Karpas-422 (cell line): ENCODE measurements around the gene NOTUM. TPM values are rescaled to one million over a fixed set of nuclear protein-coding genes. Genes with fewer than 3 reads are reported as not detected.

Source experiments
- DNase-seq: peaks from one replicate; pipeline ENCODE4 v3.0.0-alpha.2; 2015
- H2AFZ ChIP-seq: fragments of 200-600 bp; sonication (generic); 2 replicates; pipeline ENCODE4 v1.6.1; 2014; ENCODE audit warnings: antibody characterized with exemption, low read length, mixed read lengths
- H3K27ac ChIP-seq: fragments of 200-600 bp; sonication (generic); 2 replicates; pipeline ENCODE4 v1.5.1; 2014; ENCODE audit warnings: mild to moderate bottlenecking, low read length, moderate library complexity
- H3K27me3 ChIP-seq: fragments of 200-600 bp; sonication (generic); 2 replicates; pipeline ENCODE4 v1.6.1; 2014; ENCODE audit warnings: low read length, mixed read lengths
- H3K36me3 ChIP-seq: fragments of 200-600 bp; sonication (generic); 2 replicates; pipeline ENCODE4 v1.6.1; 2014; ENCODE audit warnings: low read length, mixed read lengths; ENCODE audit not compliant: insufficient read depth
- H3K4me1 ChIP-seq: fragments of 200-600 bp; sonication (generic); 2 replicates; pipeline ENCODE4 v1.6.1; 2014; ENCODE audit warnings: mild to moderate bottlenecking, low read length, mixed read lengths
- H3K4me2 ChIP-seq: fragments of 200-600 bp; sonication (generic); 2 replicates; pipeline ENCODE4 v1.6.1; 2014; ENCODE audit warnings: low read length, low read depth, mild to moderate bottlenecking; ENCODE audit not compliant: poor library complexity, severe bottlenecking
- H3K4me3 ChIP-seq: fragments of 200-600 bp; sonication (generic); 2 replicates; pipeline ENCODE4 v1.5.1; 2014; ENCODE audit warnings: mild to moderate bottlenecking, antibody characterized with exemption, low read length, mixed read lengths
- H3K79me2 ChIP-seq: fragments of 200-600 bp; sonication (generic); 2 replicates; pipeline ENCODE4 v1.6.1; 2014; ENCODE audit warnings: mild to moderate bottlenecking, low read length, mixed read lengths
- H3K9ac ChIP-seq: fragments of 200-600 bp; sonication (generic); 2 replicates; pipeline ENCODE4 v1.6.0; 2014; ENCODE audit warnings: low read length
- H3K9me2 ChIP-seq: fragments of 200-600 bp; sonication (generic), shearing (Covaris generic); replicated peaks from 2 replicates; pipeline ENCODE4 v1.6.0; 2014; ENCODE audit warnings: mild to moderate bottlenecking, low read length, moderate library complexity; ENCODE audit not compliant: insufficient read depth
- H3K9me3 ChIP-seq: fragments of 300-700, 200-600 bp; sonication (generic); 2 replicates; pipeline ENCODE4 v1.6.1; 2014; ENCODE audit warnings: low read length, mixed read lengths
- H4K20me1 ChIP-seq: fragments of 200-600 bp; sonication (generic); 2 replicates; pipeline ENCODE4 v1.6.1; 2014; ENCODE audit warnings: mild to moderate bottlenecking, antibody characterized with exemption, low read length, low read depth; ENCODE audit not compliant: insufficient read depth
- total RNA-seq: library from RNA; depleted of rRNA; stranded (reverse); fragments of >200 nt; shearing (Covaris generic); gene quantifications from 2 replicates; pipeline ENCODE4 v1.2.3, GENCODE V29; 2014; ENCODE audit warnings: low replicate concordance

NOTUM gene
- total RNA-seq, 1 experiment from 2014 or later = not detected

GRCh38 chr17:81950501-81950900 is 10.5 kb downstream of the NOTUM start:
- Histone ChIP-seq H3K9ac (no peak overlapping the region), H3K4me3 (no peak overlapping the region)

GRCh38 chr17:81948635-81949378 is 12.2 kb downstream of the NOTUM start:
- Histone ChIP-seq H3K27ac (no peak overlapping the region), H2AFZ (no peak overlapping the region), H3K4me3 (no peak overlapping the region), H4K20me1 (no peaks in the 10 kb centered on the region), H3K27me3 (no peaks in the 10 kb centered on the region), H3K9me3 (no peaks in the 10 kb centered on the region), H3K79me2 (no peaks in the 10 kb centered on the region), H3K36me3 (no peaks in the 10 kb centered on the region), H3K9me2 (no peaks in the 10 kb centered on the region), H3K4me2 (no peak overlapping the region), H3K9ac (no peak overlapping the region), H3K4me1 (no peaks in the 10 kb centered on the region)
- DNase-seq = no peak

More at GRCh38 chr17:81950501-81950900, 10.5 kb downstream of the NOTUM start:
- Histone ChIP-seq H3K4me1 (no peaks in the 10 kb centered on the region), H3K79me2 (no peaks in the 10 kb centered on the region), H4K20me1 (no peaks in the 10 kb centered on the region), H3K9me2 (no peaks in the 10 kb centered on the region), H2AFZ (no peak overlapping the region), H3K36me3 (no peaks in the 10 kb centered on the region), H3K27ac (no peak overlapping the region), H3K9me3 (no peaks in the 10 kb centered on the region), H3K27me3 (no peaks in the 10 kb centered on the region), H3K4me2 (no peak overlapping the region)
- no peak for DNase-seq

- no peak within 1 kb of the TSS for H2AFZ ChIP-seq
- H4K20me1 ChIP-seq = no peaks in the 10 kb centered on the region
- H3K4me3 ChIP-seq = no peak within 1 kb of the TSS
- no peaks in the 10 kb centered on the region for H3K79me2 ChIP-seq
- H3K27me3 ChIP-seq = no peaks in the 10 kb centered on the region
- DNase-seq = no peak
- H3K4me2 ChIP-seq = no peak within 1 kb of the TSS
- no peaks in the 10 kb centered on the region for H3K36me3 ChIP-seq
- H3K27ac ChIP-seq = no peak within 1 kb of the TSS
- H3K9ac ChIP-seq = no peak within 1 kb of the TSS
- H3K9me2 ChIP-seq = no peaks in the 10 kb centered on the region
- H3K9me3 ChIP-seq = no peaks in the 10 kb centered on the region
- H3K4me1 ChIP-seq = peaks cover under 1% of the 10 kb centered on the region
Observed at GRCh38 chr17:81947189-81947588, 13.8 kb downstream of the NOTUM start, which contains the start of gene MYADML2. TSS of gene MYADML2 (minus strand) at chr17:81947233. CDS start at chr17:81941741, 5,492 bp downstream.

- Histone ChIP-seq H3K36me3 (no peaks in the 10 kb centered on the region), H3K4me2 (no peak overlapping the region), H3K9me2 (no peaks in the 10 kb centered on the region)
Observed at GRCh38 chr17:81944858-81945257, 16.1 kb downstream of the NOTUM start.

GRCh38 chr17:81942167-81942553 is 18.8 kb downstream of the NOTUM start:
- Histone ChIP-seq H3K4me3 (no peak overlapping the region), H3K9ac (no peak overlapping the region), H4K20me1 (no peaks in the 10 kb centered on the region), H2AFZ (no peak overlapping the region), H3K27me3 (no peaks in the 10 kb centered on the region), H3K9me2 (no peaks in the 10 kb centered on the region), H3K4me2 (no peak overlapping the region), H3K36me3 (no peaks in the 10 kb centered on the region), H3K27ac (no peak overlapping the region), H3K9me3 (no peaks in the 10 kb centered on the region), H3K79me2 (no peaks in the 10 kb centered on the region), H3K4me1 (peaks cover 11% of the 10 kb centered on the region)
- no peak for DNase-seq

More at GRCh38 chr17:81944858-81945257, 16.1 kb downstream of the NOTUM start:
- Histone ChIP-seq H3K27ac (no peak overlapping the region), H3K79me2 (no peaks in the 10 kb centered on the region), H2AFZ (no peak overlapping the region), H4K20me1 (no peaks in the 10 kb centered on the region), H3K9me3 (no peaks in the 10 kb centered on the region), H3K4me3 (no peak overlapping the region), H3K9ac (no peak overlapping the region), H3K27me3 (no peaks in the 10 kb centered on the region), H3K4me1 (peaks cover 11% of the 10 kb centered on the region)
- no peak for DNase-seq

GRCh38 chr17:81941484-81942166 is 19.4 kb downstream of the NOTUM start:
- Histone ChIP-seq H3K79me2 (no peaks in the 10 kb centered on the region), H3K4me1 (peaks cover 11% of the 10 kb centered on the region), H3K27me3 (no peaks in the 10 kb centered on the region), H4K20me1 (no peaks in the 10 kb centered on the region), H3K4me3 (peak overlapping the region; percentile 15; the same call in 1 of the 2 replicates), H3K9ac (no peak overlapping the region), H3K4me2 (no peak overlapping the region), H3K9me3 (no peaks in the 10 kb centered on the region), H2AFZ (no peak overlapping the region), H3K27ac (no peak overlapping the region), H3K36me3 (no peaks in the 10 kb centered on the region), H3K9me2 (no peaks in the 10 kb centered on the region)
- peak; percentile 59 for DNase-seq

- Histone ChIP-seq H3K9ac (no peak overlapping the region), H3K9me3 (no peaks in the 10 kb centered on the region), H3K4me3 (no peak overlapping the region), H4K20me1 (no peaks in the 10 kb centered on the region), H3K27ac (no peak overlapping the region), H3K27me3 (no peaks in the 10 kb centered on the region), H3K79me2 (no peaks in the 10 kb centered on the region), H2AFZ (no peak overlapping the region), H3K4me1 (peaks cover 11% of the 10 kb centered on the region), H3K4me2 (no peak overlapping the region), H3K9me2 (no peaks in the 10 kb centered on the region), H3K36me3 (no peaks in the 10 kb centered on the region)
- no peak for DNase-seq
Observed at GRCh38 chr17:81940538-81941483, 20.2 kb downstream of the NOTUM start.
